ENCODE measurements around the gene OSMR. TPM values are rescaled to one million over a fixed set of nuclear protein-coding genes. Genes with fewer than 3 reads are reported as not detected.

OSMR gene
- total RNA-seq, 2 donors from 2014 or later, result 1.3 to 4.4 TPM

GRCh38 chr5:38837932-38838331 is 7.9 kb upstream of the OSMR start:
- no peak overlapping the region for H3K4me3 Mint-ChIP-seq
- Histone ChIP-seq H3K9ac (ENCODE audit: extremely low read depth, low read length, poor library complexity, severe bottlenecking) (no peak overlapping the region), H3K4me3 (ENCODE audit: low read length) (no peak overlapping the region), H3K36me3 (ENCODE audit: control insufficient read depth, insufficient read depth, low read length) (no peaks in the 10 kb centered on the region), H3K9me3 (ENCODE audit: control insufficient read depth, low read length) (no peaks in the 10 kb centered on the region), H3K4me1 (ENCODE audit: control insufficient read depth, insufficient read depth, low read length) (no peaks in the 10 kb centered on the region), H3K27me3 (ENCODE audit: control insufficient read depth, insufficient read depth, low read length, poor library complexity, severe bottlenecking) (no peaks in the 10 kb centered on the region), H3K27ac (ENCODE audit: low read depth, low read length) (no peak overlapping the region)
- no peaks in the 10 kb centered on the region for H3K36me3 Mint-ChIP-seq (ENCODE audit: low read depth)
- no peak overlapping the region for H3K27ac Mint-ChIP-seq
- no peaks in the 10 kb centered on the region for H3K9me3 Mint-ChIP-seq
- no peak for DNase-seq
- TF ChIP-seq, protein P1, sequence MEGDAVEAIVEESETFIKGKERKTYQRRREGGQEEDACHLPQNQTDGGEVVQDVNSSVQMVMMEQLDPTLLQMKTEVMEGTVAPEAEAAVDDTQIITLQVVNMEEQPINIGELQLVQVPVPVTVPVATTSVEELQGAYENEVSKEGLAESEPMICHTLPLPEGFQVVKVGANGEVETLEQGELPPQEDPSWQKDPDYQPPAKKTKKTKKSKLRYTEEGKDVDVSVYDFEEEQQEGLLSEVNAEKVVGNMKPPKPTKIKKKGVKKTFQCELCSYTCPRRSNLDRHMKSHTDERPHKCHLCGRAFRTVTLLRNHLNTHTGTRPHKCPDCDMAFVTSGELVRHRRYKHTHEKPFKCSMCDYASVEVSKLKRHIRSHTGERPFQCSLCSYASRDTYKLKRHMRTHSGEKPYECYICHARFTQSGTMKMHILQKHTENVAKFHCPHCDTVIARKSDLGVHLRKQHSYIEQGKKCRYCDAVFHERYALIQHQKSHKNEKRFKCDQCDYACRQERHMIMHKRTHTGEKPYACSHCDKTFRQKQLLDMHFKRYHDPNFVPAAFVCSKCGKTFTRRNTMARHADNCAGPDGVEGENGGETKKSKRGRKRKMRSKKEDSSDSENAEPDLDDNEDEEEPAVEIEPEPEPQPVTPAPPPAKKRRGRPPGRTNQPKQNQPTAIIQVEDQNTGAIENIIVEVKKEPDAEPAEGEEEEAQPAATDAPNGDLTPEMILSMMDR (conservative IDR thresholded peaks at IDR 0.05), result no peak
- no peaks in the 10 kb centered on the region for H3K4me1 Mint-ChIP-seq
- H3K27me3 Mint-ChIP-seq (ENCODE audit: insufficient read depth), result no peaks in the 10 kb centered on the region
- WGBS, 2 experiments (ENCODE audit: insufficient coverage in 1 of 2, insufficient read length in 1 of 2), result 98% methylated on average over 2 of the region's 2 CpGs; no CpG with 5 or more reads in 1 of the 2 experiments

DNA sequence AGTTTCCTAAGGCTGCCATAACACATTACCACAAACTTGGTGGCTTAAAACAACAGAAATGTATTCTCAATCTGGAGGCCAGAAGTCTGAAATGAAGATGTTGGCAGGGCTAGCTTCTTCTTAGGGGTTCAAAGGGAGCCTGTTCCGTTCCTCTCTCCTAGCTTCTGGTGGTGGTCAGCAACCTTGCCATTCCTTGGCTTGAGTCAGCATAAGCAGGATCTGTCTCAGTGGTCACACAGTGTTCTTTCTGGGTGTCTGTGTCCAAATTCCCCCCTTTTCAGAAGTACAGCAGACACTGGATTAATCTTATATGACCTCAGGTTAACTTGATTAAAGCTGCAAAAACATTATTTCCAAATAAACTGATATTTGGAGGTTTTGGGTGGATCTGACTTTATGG is 2.1 kb upstream of the OSMR start:
- Histone ChIP-seq H3K36me3 (ENCODE audit: control insufficient read depth, insufficient read depth, low read length) (no peaks in the 10 kb centered on the region), H3K27me3 (ENCODE audit: control insufficient read depth, insufficient read depth, low read length, poor library complexity, severe bottlenecking) (peaks cover 45% of the 10 kb centered on the region), H3K27ac (ENCODE audit: low read depth, low read length) (no peak overlapping the region), H3K9me3 (ENCODE audit: control insufficient read depth, low read length) (no peaks in the 10 kb centered on the region), H3K4me3 (ENCODE audit: low read length) (no peak overlapping the region), H3K9ac (ENCODE audit: extremely low read depth, low read length, poor library complexity, severe bottlenecking) (no peak overlapping the region), H3K4me1 (ENCODE audit: control insufficient read depth, insufficient read depth, low read length) (no peaks in the 10 kb centered on the region)
- H3K9me3 Mint-ChIP-seq, result no peaks in the 10 kb centered on the region
- WGBS, 2 experiments (ENCODE audit: insufficient coverage in 1 of 2, insufficient read length in 1 of 2), result 85 to 86% methylated on average over 1 of the region's 1 CpG
- no peak overlapping the region for H3K4me3 Mint-ChIP-seq
- TF ChIP-seq, protein P1 (conservative IDR thresholded peaks at IDR 0.05), result no peak
- peaks cover 3% of the 10 kb centered on the region for H3K4me1 Mint-ChIP-seq
- no peaks in the 10 kb centered on the region for H3K36me3 Mint-ChIP-seq (ENCODE audit: low read depth)
- DNase-seq, result no peak
- no peak overlapping the region for H3K27ac Mint-ChIP-seq
- H3K27me3 Mint-ChIP-seq (ENCODE audit: insufficient read depth), result peaks cover 42% of the 10 kb centered on the region

DNA sequence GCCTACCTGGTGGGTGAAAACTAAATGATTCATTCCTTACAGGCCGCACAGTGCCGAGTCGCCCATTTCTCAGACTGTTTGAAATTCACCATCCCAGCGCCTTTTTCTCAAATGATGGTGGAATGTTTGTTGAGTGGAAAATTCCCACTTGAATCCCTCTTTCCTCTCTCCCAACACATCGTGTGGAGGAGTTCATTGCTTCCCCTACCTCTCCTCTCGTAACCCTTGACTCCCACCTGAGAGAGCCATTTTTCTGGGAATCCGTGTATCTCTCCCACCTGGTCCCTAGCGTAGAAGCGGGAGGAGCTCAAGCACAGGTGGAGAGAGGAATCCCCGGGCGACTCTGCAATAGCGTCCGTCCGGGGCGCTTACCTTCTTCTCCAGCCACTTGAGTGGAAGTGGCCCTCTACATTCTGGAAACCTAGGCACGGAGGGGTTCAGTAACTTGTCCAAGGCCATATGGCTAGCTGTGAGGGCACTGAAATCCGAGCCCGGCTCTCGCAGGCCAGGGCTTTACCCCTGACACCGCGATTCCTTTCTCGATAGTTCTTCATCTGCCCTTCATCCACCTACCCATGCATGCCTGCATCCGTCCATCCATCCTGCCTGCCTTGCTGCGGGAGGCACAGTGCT is 683 bp downstream of the OSMR start:
- Histone ChIP-seq H3K27ac (ENCODE audit: low read depth, low read length) (no peak overlapping the region), H3K9me3 (ENCODE audit: control insufficient read depth, low read length) (no peaks in the 10 kb centered on the region), H3K4me1 (ENCODE audit: control insufficient read depth, insufficient read depth, low read length) (no peaks in the 10 kb centered on the region), H3K36me3 (ENCODE audit: control insufficient read depth, insufficient read depth, low read length) (no peaks in the 10 kb centered on the region), H3K9ac (ENCODE audit: extremely low read depth, low read length, poor library complexity, severe bottlenecking) (no peak overlapping the region), H3K27me3 (ENCODE audit: control insufficient read depth, insufficient read depth, low read length, poor library complexity, severe bottlenecking) (peaks cover 45% of the 10 kb centered on the region), H3K4me3 (ENCODE audit: low read length) (peak overlapping the region; percentile 81)
- Mint-ChIP-seq H3K36me3 (ENCODE audit: low read depth) (no peaks in the 10 kb centered on the region), H3K4me1 (peaks cover 3% of the 10 kb centered on the region), H3K9me3 (no peaks in the 10 kb centered on the region), H3K4me3 (peak overlapping the region; percentile 72), H3K27me3 (ENCODE audit: insufficient read depth) (peaks cover 46% of the 10 kb centered on the region), H3K27ac (no peak overlapping the region)
- WGBS, 2 experiments (ENCODE audit: insufficient coverage in 1 of 2, insufficient read length in 1 of 2), result 38 to 58% methylated on average over 10 to 23 of the region's 24 CpGs
- peak; percentile 68 for DNase-seq
- TF ChIP-seq, protein P1 (conservative IDR thresholded peaks at IDR 0.05), result no peak
